Caco-2 (cell line): Measurements from ENCODE around the gene CTXND1. TPM values are rescaled to one million over a fixed set of nuclear protein-coding genes. Genes with fewer than 3 reads are reported as not detected.

ENCODE experiments used
- BruUV-seq: library from RNA; stranded (reverse); fragments of 400-500 nt; replicated peaks from 2 replicates; lab custom pipeline; 2021; lab: Mats Ljungman, UMichigan
- CTCF ChIA-PET: fragments of 300-600 bp; sonication (Branson Sonifier 250); formaldehyde crosslinking; loops from one replicate; lab custom pipeline; 2022; ENCODE audit warnings: antibody characterized with exemption; lab: Charles Lee
- POLR2A ChIA-PET: fragments of 300-600 bp; sonication (Branson Sonifier 250); formaldehyde crosslinking; loops from one replicate; lab custom pipeline; 2022; ENCODE audit warnings: antibody characterized with exemption; lab: Charles Lee
- DNase-seq, 2 experiments: peaks; one replicate each; pipeline versions ENCODE4 v3.0.0 to v3.0.0-alpha.2; 2020 to 2022
- H3K27me3 ChIP-seq: replicated peaks from 2 replicates; pipeline ENCODE4 v1.6.0; 2011; ENCODE audit warnings: low read length; ENCODE audit not compliant: control insufficient read depth, insufficient read depth
- H3K36me3 ChIP-seq: 2 replicates; pipeline ENCODE4 v1.5.1; 2011; ENCODE audit warnings: low read length; ENCODE audit not compliant: control insufficient read depth, insufficient read depth
- H3K4me1 ChIP-seq: fragments of 250-450 bp; sonication (Bioruptor Pico); 2 replicates; pipeline ENCODE4 v1.5.1; 2020; ENCODE audit warnings: mild to moderate bottlenecking
- H3K4me3 ChIP-seq: 2 replicates; pipeline ENCODE4 v1.5.1; 2011; ENCODE audit warnings: low read depth, mild to moderate bottlenecking, control low read depth, low read length
- H3K9me3 ChIP-seq: fragments of 250-450 bp; sonication (Bioruptor Pico); 2 replicates; pipeline ENCODE4 v1.5.1; 2020; ENCODE audit warnings: mild to moderate bottlenecking, moderate library complexity
- H3K27ac Mint-ChIP-seq: one replicate; pipeline ENCODE4 v1.8.0; 2022; ENCODE audit warnings: mixed read lengths; ENCODE audit not compliant: unreplicated experiment
- H3K27me3 Mint-ChIP-seq: one replicate; pipeline ENCODE4 v1.8.0; 2022; ENCODE audit warnings: mixed read lengths; ENCODE audit not compliant: insufficient read depth, unreplicated experiment
- H3K36me3 Mint-ChIP-seq: one replicate; pipeline ENCODE4 v1.8.0; 2022; ENCODE audit warnings: mild to moderate bottlenecking, mixed read lengths; ENCODE audit not compliant: insufficient read depth, unreplicated experiment
- H3K4me1 Mint-ChIP-seq: one replicate; pipeline ENCODE4 v1.8.0; 2022; ENCODE audit warnings: low read depth, mixed read lengths; ENCODE audit not compliant: unreplicated experiment
- H3K4me3 Mint-ChIP-seq: one replicate; pipeline ENCODE4 v1.8.0; 2022; ENCODE audit warnings: mild to moderate bottlenecking, moderate library complexity, mixed read lengths; ENCODE audit not compliant: unreplicated experiment
- H3K9me3 Mint-ChIP-seq: one replicate; pipeline ENCODE4 v1.8.0; 2022; ENCODE audit warnings: mixed read lengths; ENCODE audit not compliant: unreplicated experiment
- intact Hi-C: fragments of 100-400 bp; cut with micrococcal nuclease; formaldehyde crosslinking; loops from one replicate; pipeline ENCODE4 v1.10.0; 2022; ENCODE audit not compliant: unreplicated experiment
- total RNA-seq: library from RNA; stranded (reverse); gene quantifications from 2 replicates; pipeline ENCODE4 v1.2.3, GENCODE V29; 2022
- TF ChIP-seq, protein P1 (sequence below), 2 experiments: fragments of 200-600 bp in 1 of 2; IDR thresholded peaks; 1 replicate in 1 of 2; 2 replicates in 1 of 2; pipeline versions ENCODE4 v1.5.1 to v1.8.0; 2011 to 2022; ENCODE audit warnings: antibody characterized with exemption in 1 of 2, control low read depth in 1 of 2, inconsistent platforms in 1 of 2, low read depth in 1 of 2, low read length in 1 of 2, mild to moderate bottlenecking in 1 of 2, moderate library complexity in 1 of 2; ENCODE audit not compliant: insufficient read depth in 1 of 2, severe bottlenecking in 1 of 2, unreplicated experiment in 1 of 2

Gene CTXND1
- total RNA-seq, 1 experiment from 2014 or later: 0.05 TPM

DNA sequence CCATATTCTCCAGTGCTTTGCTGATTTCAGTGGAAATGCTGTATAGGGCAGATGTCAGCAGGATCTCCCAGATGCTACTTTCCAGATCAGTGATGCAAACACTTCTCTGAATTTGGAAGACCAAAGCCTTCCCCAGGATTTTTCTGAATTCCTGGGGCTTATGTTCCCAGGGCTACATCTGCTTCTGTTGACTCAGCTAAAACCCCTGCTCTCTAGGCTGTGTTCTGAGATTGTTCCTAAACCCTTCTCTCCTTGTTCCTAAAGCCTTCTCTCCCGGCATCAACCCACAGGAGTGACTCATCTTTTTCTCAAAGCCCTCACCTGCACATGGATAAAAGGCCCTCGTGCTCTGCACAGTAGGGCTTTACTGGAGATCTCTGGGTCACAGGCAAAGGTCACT is 63.8 kb downstream of the CTXND1 start:
- ChIA-PET POLR2A (no interaction called here), CTCF (no interaction called here)
- BruUV-seq: no TSS peak
- Mint-ChIP-seq H3K27ac (no peak overlapping the region), H3K36me3 (no peaks in the 10 kb centered on the region), H3K4me3 (no peak overlapping the region), H3K4me1 (peaks cover 8% of the 10 kb centered on the region), H3K27me3 (no peaks in the 10 kb centered on the region), H3K9me3 (no peaks in the 10 kb centered on the region)
- intact Hi-C loops: no loop called here
- no peaks in the 10 kb centered on the region; the same call in none of the 2 replicates for H3K36me3 ChIP-seq
- H3K4me1 ChIP-seq: peaks cover 16% of the 10 kb centered on the region
- DNase-seq: no peak
- H3K9me3 ChIP-seq: no peaks in the 10 kb centered on the region
- H3K27me3 ChIP-seq: no peaks in the 10 kb centered on the region
- H3K4me3 ChIP-seq: no peak overlapping the region
- TF ChIP-seq, protein P1, sequence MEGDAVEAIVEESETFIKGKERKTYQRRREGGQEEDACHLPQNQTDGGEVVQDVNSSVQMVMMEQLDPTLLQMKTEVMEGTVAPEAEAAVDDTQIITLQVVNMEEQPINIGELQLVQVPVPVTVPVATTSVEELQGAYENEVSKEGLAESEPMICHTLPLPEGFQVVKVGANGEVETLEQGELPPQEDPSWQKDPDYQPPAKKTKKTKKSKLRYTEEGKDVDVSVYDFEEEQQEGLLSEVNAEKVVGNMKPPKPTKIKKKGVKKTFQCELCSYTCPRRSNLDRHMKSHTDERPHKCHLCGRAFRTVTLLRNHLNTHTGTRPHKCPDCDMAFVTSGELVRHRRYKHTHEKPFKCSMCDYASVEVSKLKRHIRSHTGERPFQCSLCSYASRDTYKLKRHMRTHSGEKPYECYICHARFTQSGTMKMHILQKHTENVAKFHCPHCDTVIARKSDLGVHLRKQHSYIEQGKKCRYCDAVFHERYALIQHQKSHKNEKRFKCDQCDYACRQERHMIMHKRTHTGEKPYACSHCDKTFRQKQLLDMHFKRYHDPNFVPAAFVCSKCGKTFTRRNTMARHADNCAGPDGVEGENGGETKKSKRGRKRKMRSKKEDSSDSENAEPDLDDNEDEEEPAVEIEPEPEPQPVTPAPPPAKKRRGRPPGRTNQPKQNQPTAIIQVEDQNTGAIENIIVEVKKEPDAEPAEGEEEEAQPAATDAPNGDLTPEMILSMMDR (IDR thresholded peaks at IDR 0.05; ENCODE audit: insufficient read depth in 1 of 2, low read depth in 1 of 2, low read length in 1 of 2, severe bottlenecking in 1 of 2, unreplicated experiment in 1 of 2): no peak

DNA sequence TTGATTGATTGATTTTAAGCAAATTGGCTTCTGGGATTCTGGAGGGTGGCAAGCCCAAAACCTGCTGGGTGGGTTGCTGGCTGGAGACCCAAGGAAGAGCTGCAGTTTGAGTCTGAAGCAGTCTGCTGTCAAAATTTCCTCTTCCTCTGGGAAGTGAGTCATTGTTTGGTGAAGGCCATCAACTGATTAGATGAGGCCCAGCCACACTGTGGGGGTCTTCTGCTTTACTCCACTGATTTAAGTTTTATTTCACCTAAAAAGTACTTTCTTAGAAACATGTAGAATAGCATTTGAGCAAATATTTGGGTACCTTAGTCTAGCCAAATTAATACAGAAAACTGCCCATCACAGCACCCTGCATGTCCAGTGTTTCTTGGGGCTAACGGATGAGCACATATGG is 65.4 kb downstream of the CTXND1 start:
- intact Hi-C loops: no loop called here
- Mint-ChIP-seq H3K36me3 (no peaks in the 10 kb centered on the region), H3K4me3 (no peak overlapping the region), H3K4me1 (no peaks in the 10 kb centered on the region), H3K27ac (no peak overlapping the region), H3K27me3 (no peaks in the 10 kb centered on the region), H3K9me3 (no peaks in the 10 kb centered on the region)
- BruUV-seq: no TSS peak
- Histone ChIP-seq H3K4me1 (no peaks in the 10 kb centered on the region), H3K9me3 (no peaks in the 10 kb centered on the region), H3K36me3 (no peaks in the 10 kb centered on the region; the same call in none of the 2 replicates), H3K27me3 (no peaks in the 10 kb centered on the region), H3K4me3 (no peak overlapping the region)
- TF ChIP-seq, protein P1 (IDR thresholded peaks at IDR 0.05; ENCODE audit: insufficient read depth in 1 of 2, low read depth in 1 of 2, low read length in 1 of 2, severe bottlenecking in 1 of 2, unreplicated experiment in 1 of 2): no peak
- DNase-seq: no peak
- CTCF ChIA-PET: no interaction called here
- POLR2A ChIA-PET: no interaction called here

DNA sequence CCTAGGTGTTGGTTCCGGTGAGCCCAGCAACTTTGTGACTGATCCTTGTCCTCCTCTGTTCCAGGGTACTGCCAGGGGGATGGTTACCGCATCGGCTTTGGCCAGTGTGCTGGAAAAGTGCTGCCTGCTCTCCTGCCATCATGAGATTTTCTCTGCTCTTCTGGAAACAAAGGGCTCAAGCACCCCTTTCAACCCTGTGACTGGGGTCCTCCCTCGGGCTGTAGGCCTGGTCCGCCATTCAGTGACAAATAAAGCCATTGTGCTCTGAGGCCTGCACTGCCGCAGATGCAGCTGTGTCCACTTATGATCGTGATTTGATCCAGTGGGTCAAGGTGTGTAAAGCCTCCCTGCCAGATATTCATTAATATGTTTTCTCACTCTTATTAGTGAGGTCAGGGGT is 65.9 kb downstream of the CTXND1 start:
- no peaks in the 10 kb centered on the region for H3K27me3 Mint-ChIP-seq
- BruUV-seq: no TSS peak
- no peak overlapping the region for H3K27ac Mint-ChIP-seq
- DNase-seq: no peak
- H3K36me3 Mint-ChIP-seq: no peaks in the 10 kb centered on the region
- no peaks in the 10 kb centered on the region for H3K9me3 Mint-ChIP-seq
- no peaks in the 10 kb centered on the region for H3K9me3 ChIP-seq
- no peaks in the 10 kb centered on the region for H3K27me3 ChIP-seq
- TF ChIP-seq, protein P1 (IDR thresholded peaks at IDR 0.05; ENCODE audit: insufficient read depth in 1 of 2, low read depth in 1 of 2, low read length in 1 of 2, severe bottlenecking in 1 of 2, unreplicated experiment in 1 of 2): no peak
- no peaks in the 10 kb centered on the region for H3K4me1 Mint-ChIP-seq
- H3K36me3 ChIP-seq: no peaks in the 10 kb centered on the region; the same call in none of the 2 replicates
- POLR2A ChIA-PET: no interaction called here
- no peak overlapping the region for H3K4me3 ChIP-seq
- intact Hi-C loops: no loop called here
- H3K4me3 Mint-ChIP-seq: no peak overlapping the region
- CTCF ChIA-PET: no interaction called here
- H3K4me1 ChIP-seq: no peaks in the 10 kb centered on the region
